Astrocyte (in vitro differentiated cells and primary cell): ENCODE measurements around the gene KDM6A. TPM values are rescaled to one million over a fixed set of nuclear protein-coding genes. Genes with fewer than 3 reads are reported as not detected.

Experiments
- DNase-seq: peaks from one replicate; pipeline ENCODE4 v3.0.0-alpha.2; 2010; ENCODE audit warnings: low read depth
- FAIRE-seq: peaks from 2 replicates; lab custom pipeline; 2011; peaks lifted over from hg19 to GRCh38; lab: Jason Lieb, UNC
- H2AFZ ChIP-seq: 2 replicates; pipeline ENCODE4 v1.6.0; 2012; ENCODE audit warnings: low read depth, low read length, inconsistent platforms
- H3K27ac ChIP-seq: 2 replicates; pipeline ENCODE4 v1.5.1; 2011; ENCODE audit warnings: low read depth, low read length, inconsistent platforms
- H3K27me3 ChIP-seq: 2 replicates; pipeline ENCODE4 v1.6.0; 2011; ENCODE audit warnings: low read length, inconsistent platforms; ENCODE audit not compliant: insufficient read depth
- H3K36me3 ChIP-seq: 2 replicates; pipeline ENCODE4 v1.5.1; 2011; ENCODE audit warnings: low read length, inconsistent platforms; ENCODE audit not compliant: insufficient read depth
- H3K4me1 ChIP-seq: 2 replicates; pipeline ENCODE4 v1.5.1; 2011; ENCODE audit warnings: low read length, inconsistent platforms; ENCODE audit not compliant: insufficient read depth
- H3K4me2 ChIP-seq: 2 replicates; pipeline ENCODE4 v1.6.0; 2012; ENCODE audit warnings: low read length, inconsistent platforms
- H3K4me3 ChIP-seq: 2 replicates; pipeline ENCODE4 v1.5.1; 2011; ENCODE audit warnings: low read depth, mild to moderate bottlenecking, low read length, inconsistent platforms; ENCODE audit not compliant: insufficient read depth
- H3K79me2 ChIP-seq: 2 replicates; pipeline ENCODE4 v1.6.0; 2012; ENCODE audit warnings: mild to moderate bottlenecking, low read length, inconsistent platforms; ENCODE audit not compliant: insufficient read depth
- H3K9ac ChIP-seq: 2 replicates; pipeline ENCODE4 v1.6.0; 2012; ENCODE audit warnings: mild to moderate bottlenecking, low read length, inconsistent platforms
- H3K9me3 ChIP-seq: 2 replicates; pipeline ENCODE4 v1.5.1; 2012; ENCODE audit warnings: low read depth, mild to moderate bottlenecking, low read length, inconsistent platforms; ENCODE audit not compliant: insufficient read depth
- H4K20me1 ChIP-seq: 2 replicates; pipeline ENCODE4 v1.6.0; 2012; ENCODE audit warnings: low read length, inconsistent platforms; ENCODE audit not compliant: insufficient read depth
- H3K27ac Mint-ChIP-seq: one replicate; pipeline ENCODE4 v1.8.0; 2021; ENCODE audit warnings: mild to moderate bottlenecking, mixed read lengths; ENCODE audit not compliant: unreplicated experiment
- H3K27me3 Mint-ChIP-seq: one replicate; pipeline ENCODE4 v1.8.0; 2021; ENCODE audit warnings: low read depth, mixed read lengths; ENCODE audit not compliant: unreplicated experiment
- H3K36me3 Mint-ChIP-seq: one replicate; pipeline ENCODE4 v1.8.0; 2021; ENCODE audit warnings: low read depth, mixed read lengths; ENCODE audit not compliant: unreplicated experiment
- H3K4me1 Mint-ChIP-seq: one replicate; pipeline ENCODE4 v1.8.0; 2021; ENCODE audit warnings: low read depth, mixed read lengths; ENCODE audit not compliant: unreplicated experiment
- H3K4me3 Mint-ChIP-seq: one replicate; pipeline ENCODE4 v1.8.0; 2021; ENCODE audit warnings: mild to moderate bottlenecking, moderate library complexity, mixed read lengths; ENCODE audit not compliant: unreplicated experiment
- H3K9me3 Mint-ChIP-seq: one replicate; pipeline ENCODE4 v1.8.0; 2021; ENCODE audit warnings: mild to moderate bottlenecking, mixed read lengths; ENCODE audit not compliant: unreplicated experiment
- CTCF ChIP-seq: IDR thresholded peaks from 2 replicates; pipeline ENCODE4 v1.5.1; 2011; ENCODE audit warnings: low read depth, mild to moderate bottlenecking, inconsistent platforms, low read length, moderate library complexity; ENCODE audit not compliant: insufficient read depth
- EZH2 ChIP-seq: IDR thresholded peaks from 2 replicates; pipeline ENCODE4 v1.6.1; 2012; ENCODE audit warnings: mild to moderate bottlenecking, low read length, inconsistent platforms; ENCODE audit not compliant: insufficient read depth
- total RNA-seq: library from RNA; stranded (reverse); gene quantifications from 2 replicates; pipeline ENCODE4 v1.2.1, GENCODE V29; 2021

KDM6A gene
- total RNA-seq, 1 donor from 2014 or later: 44.0 TPM

DNA sequence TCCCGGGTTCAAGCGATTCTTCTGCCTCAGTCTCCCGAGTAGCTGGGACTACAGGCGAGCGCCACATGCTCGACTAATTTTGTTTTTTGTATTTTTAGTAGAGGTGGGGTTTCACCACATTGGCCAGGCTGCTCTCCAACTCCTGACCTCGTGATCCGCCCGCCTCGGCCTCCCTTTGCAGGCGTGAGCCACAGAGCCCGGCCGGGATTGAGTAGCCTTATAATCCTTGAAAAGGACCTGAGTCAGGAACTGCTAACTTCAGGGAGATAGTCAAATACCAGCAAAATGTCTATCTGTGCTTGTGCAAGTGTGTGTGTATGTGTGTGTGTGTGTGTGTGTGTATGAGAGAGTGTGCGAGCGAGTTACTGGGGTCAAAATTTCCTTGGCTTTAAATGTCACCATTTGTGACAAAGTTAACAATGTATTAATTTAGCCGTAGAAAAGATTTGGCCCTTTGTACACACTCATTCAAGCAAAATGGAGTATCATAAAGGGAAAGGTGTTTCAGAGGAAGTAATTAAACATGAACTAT, 1.8 kb upstream of the KDM6A start:
- no peak for TF ChIP-seq CTCF
- TF ChIP-seq EZH2: no peak
- Histone ChIP-seq H2AFZ (no peak overlapping the region), H3K27me3 (no peaks in the 10 kb centered on the region), H3K9me3 (no peaks in the 10 kb centered on the region), H3K9ac (peak overlapping the region; percentile 89), H3K36me3 (no peaks in the 10 kb centered on the region), H4K20me1 (peaks cover 16% of the 10 kb centered on the region), H3K79me2 (peaks cover 43% of the 10 kb centered on the region), H3K4me1 (no peaks in the 10 kb centered on the region), H3K27ac (no peak overlapping the region), H3K4me3 (peak overlapping the region; percentile 86), H3K4me2 (peak overlapping the region; percentile 85)
- Mint-ChIP-seq H3K36me3 (no peaks in the 10 kb centered on the region), H3K27ac (peak overlapping the region; percentile 67), H3K27me3 (no peaks in the 10 kb centered on the region), H3K4me3 (peak overlapping the region; percentile 76), H3K4me1 (peaks cover 3% of the 10 kb centered on the region), H3K9me3 (no peaks in the 10 kb centered on the region)
- FAIRE-seq: peak; percentile 80
- DNase-seq: no peak

GRCh38 chrX:44871931-44872820, 812 bp upstream of the KDM6A start:
- H3K79me2 ChIP-seq: peaks cover 51% of the 10 kb centered on the region
- peak; percentile 22 for DNase-seq
- H3K4me3 ChIP-seq: peak overlapping the region; percentile 86
- no peaks in the 10 kb centered on the region for H3K9me3 ChIP-seq
- FAIRE-seq: no peak
- no peaks in the 10 kb centered on the region for H3K9me3 Mint-ChIP-seq
- H2AFZ ChIP-seq: peak overlapping the region; percentile 77
- no peaks in the 10 kb centered on the region for H3K36me3 Mint-ChIP-seq
- H3K27ac ChIP-seq: peak overlapping the region; percentile 88
- H3K4me3 Mint-ChIP-seq: peak overlapping the region; percentile 89
- peak overlapping the region; percentile 89 for H3K9ac ChIP-seq
- H3K27ac Mint-ChIP-seq: peak overlapping the region; percentile 86
- H3K36me3 ChIP-seq: no peaks in the 10 kb centered on the region
- peaks cover 4% of the 10 kb centered on the region for H3K4me1 Mint-ChIP-seq
- no peaks in the 10 kb centered on the region for H3K27me3 Mint-ChIP-seq
- H3K4me1 ChIP-seq: no peaks in the 10 kb centered on the region
- H4K20me1 ChIP-seq: peaks cover 24% of the 10 kb centered on the region
- H3K4me2 ChIP-seq: peak overlapping the region; percentile 85
- no peak for TF ChIP-seq CTCF
- TF ChIP-seq EZH2: no peak
- H3K27me3 ChIP-seq: no peaks in the 10 kb centered on the region
